COLO668 (cell line): Measurements from ENCODE around the gene HBG1.

Experiments
- DNase-seq: peaks from one replicate; lab custom pipeline; 2025; ENCODE audit not compliant: unreplicated experiment; lab: John Stamatoyannopoulos, UW

HBG1 gene

DNA sequence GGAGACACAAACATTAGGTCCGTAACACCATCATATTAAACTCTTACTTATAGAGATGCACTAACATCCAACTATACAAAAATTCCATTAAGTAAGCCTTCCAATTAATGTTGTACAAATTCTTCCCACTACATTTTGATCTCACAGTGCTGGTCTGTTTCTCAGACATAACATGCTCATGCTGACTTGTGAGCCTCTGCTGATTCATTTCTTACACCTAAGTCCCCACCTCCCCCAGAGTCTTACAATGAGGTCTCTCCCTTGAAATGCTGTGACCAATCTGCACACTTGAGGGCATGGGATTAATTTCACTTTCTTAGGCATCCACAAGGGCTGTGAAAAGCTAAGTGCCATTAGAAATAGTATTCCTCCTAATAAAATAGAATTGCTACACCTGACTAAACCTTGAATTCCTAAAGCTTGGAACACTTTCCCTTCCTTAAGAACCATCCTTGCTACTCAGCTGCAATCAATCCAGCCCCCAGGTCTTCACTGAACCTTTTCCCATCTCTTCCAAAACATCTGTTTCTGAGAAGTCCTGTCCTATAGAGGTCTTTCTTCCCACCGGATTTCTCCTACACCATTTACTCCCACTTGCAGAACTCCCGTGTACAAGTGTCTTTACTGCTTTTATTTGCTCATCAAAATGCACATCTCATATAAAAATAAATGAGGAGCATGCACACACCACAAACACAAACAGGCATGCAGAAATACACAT, 2.0 kb downstream of the HBG1 start:
- no peak for DNase-seq

GRCh38 chr11:5246772-5247471, 2.7 kb downstream of the HBG1 start:
- no peak for DNase-seq

DNA sequence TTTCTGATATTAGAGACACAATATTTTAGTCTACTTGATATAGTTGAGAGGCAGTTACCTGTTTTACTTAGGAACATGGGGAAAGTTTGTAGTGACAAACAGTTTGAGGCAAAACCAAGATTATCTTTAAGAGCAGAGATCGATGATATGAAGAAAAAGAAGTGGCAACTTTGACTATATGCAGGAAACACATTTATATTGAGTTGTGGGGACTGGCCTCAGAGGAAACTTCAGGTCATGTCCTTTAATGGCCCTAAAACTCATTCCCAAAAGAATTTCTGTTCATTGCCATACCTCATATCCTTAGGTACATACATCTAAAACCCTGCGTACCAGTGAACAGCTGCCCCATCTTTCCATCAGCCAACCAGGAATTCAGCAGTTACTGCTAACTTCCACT, 4.5 kb downstream of the HBG1 start:
- no peak for DNase-seq

- no peak for DNase-seq
Observed at GRCh38 chr11:5243816-5244180, 5.9 kb downstream of the HBG1 start.

DNA sequence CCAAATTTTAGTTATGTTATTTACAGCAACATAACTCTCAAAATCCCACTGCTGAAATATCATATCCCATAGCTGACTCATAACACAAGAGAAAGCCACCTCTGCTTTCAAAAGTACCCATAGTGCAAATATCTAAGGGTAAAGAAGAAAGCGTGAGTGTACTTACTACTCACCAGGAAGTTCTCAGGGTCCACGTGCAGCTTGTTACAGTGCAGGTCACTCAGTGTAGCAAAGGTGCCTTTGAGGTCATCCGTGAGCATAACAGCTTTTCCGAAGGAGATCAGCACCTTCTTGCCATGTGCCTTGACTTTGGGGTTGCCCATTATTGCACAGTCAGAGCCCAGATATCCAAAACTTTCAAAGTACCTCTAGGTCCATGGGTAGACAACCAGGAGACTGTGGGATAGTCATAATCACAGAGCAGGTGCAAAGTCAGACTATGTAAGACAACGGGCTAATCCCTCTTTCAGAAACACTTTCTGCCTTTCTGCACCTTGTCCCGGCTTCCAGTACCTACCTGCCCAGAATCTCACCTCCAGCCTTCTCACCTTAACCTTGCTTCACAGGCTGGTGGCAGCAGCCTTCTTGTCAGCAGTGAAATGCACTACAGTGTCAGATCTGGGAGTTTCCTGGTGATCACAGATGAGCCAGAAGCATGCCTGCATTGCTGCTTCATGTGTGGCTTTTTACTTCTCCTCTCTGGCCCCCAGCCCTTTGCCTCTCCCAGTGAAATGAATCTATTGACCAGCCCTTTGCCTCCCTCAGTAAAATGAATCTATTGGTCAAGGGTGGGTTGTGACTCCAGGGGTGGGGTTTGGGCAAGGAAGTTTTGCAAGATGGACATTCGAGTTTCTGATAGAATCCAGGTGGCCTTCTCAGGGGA, 6.5 kb downstream of the HBG1 start:
- no peak for DNase-seq

DNA sequence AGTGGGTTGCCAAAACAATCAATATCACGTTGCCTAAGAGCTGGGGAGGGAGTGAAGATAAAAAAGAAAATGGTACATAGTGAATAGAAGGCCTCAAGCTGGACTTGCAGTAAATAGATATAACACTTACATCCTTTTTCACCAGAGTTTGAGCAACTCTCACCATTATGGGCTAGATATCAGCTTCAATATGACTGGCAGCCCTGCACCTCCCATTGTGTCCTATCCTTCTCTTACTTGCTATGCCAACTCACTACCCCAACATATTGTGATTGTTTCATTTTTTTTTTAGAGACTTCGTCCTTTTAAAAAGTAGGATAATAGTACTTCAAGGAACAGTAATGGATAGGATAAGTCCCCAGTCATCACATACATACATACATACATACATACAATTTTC, 7.4 kb downstream of the HBG1 start:
- DNase-seq, result no peak

DNA sequence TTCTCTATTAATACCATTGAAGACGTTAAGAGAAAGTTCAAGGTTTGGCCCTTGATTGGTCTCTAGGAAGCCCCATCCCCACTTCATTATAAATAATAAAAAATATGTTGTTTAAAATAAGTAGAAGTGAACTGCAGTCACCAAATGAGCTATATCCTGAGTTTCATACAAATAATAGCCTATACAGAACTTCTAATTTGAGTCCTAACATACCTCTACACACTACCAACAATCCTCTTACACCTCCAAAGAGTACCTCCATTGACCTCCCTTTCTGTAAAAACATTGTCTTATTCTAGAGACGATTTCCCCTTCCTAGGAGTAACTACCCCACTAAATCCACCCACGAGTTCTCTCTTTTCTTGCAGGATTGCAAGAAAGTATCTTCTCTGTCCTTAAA, 8.2 kb downstream of the HBG1 start:
- DNase-seq, result no peak

GRCh38 chr11:5240458-5240857, 9.2 kb downstream of the HBG1 start:
- DNase-seq, result no peak

- DNase-seq, result no peak
Observed at GRCh38 chr11:5240056-5240455, 9.6 kb downstream of the HBG1 start.

GRCh38 chr11:5239046-5239445, 10.6 kb downstream of the HBG1 start:
- DNase-seq, result no peak

DNA sequence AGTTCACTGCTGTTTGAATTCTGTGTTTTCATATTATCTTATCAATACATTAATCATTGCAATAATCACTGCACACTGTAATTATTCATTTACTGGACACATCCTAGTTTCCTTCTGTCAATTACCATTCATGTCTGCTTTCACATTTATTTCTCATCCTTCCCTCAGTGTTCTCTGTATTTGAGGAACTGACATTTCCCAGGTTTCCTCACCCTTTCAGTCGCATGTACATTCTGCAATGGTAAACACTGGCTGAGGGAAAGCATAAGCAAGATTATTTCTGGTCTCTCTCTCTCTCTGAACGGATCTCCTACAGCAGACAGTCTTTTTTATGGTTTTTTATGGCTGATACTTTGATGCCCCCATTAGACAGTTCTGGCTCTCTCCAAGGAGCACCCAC, 11.2 kb downstream of the HBG1 start:
- DNase-seq, result no peak

DNA sequence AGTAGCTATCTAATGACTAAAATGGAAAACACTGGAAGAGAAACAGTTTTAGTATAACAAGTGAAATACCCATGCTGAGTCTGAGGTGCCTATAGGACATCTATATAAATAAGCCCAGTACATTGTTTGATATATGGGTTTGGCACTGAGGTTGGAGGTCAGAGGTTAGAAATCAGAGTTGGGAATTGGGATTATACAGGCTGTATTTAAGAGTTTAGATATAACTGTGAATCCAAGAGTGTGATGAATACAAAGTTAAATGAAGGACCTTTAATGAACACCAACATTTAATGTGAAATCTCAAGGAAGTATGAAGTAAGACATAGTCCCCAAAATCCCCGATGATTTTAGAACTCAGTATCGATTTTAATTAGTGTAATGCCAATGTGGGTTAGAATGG, 12.2 kb downstream of the HBG1 start:
- DNase-seq, result no peak

GRCh38 chr11:5235364-5236095, 14.1 kb downstream of the HBG1 start:
- no peak for DNase-seq

DNA sequence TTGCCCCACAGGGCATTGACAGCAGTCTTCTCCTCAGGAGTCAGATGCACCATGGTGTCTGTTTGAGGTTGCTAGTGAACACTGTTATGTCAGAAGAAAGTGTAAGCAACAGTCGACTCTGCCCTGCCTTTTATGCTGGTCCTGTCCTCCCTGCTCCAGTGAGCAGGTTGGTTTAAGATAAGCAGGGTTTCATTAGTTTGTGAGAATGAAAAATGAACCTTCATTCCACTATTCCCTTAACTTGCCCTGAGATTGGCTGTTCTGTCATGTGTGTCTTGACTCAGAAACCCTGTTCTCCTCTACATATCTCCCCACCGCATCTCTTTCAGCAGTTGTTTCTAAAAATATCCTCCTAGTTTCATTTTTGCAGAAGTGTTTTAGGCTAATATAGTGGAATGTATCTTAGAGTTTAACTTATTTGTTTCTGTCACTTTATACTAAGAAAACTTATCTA, 15.2 kb downstream of the HBG1 start, which contains the start of gene HBD:
Gene HBD (minus strand): TSS at position 103 of the 454 bp plus-strand sequence. CDS start 50 bp downstream, at position 53.
- no peak for DNase-seq

GRCh38 chr11:5233307-5233706, 16.4 kb downstream of the HBG1 start:
- no peak for DNase-seq

DNA sequence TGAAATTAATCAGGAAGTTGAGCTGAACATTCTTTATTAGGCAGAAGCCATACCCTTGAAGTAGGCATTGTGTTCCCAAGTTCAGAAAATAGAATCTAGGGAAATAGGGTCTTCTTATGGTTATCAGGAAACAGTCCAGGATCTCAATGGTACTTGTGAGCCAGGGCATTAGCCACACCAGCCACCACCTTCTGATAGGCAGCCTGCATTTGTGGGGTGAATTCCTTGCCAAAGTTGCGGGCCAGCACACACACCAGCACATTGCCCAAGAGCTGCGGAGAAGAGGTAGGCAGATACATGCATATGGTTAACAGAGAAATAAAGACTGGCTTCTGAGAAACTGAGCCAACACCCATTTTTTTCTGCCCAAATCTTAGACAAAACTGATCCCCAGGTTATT, 16.8 kb downstream of the HBG1 start:
- no peak for DNase-seq

- no peak for DNase-seq
Observed at GRCh38 chr11:5232176-5232575, 17.5 kb downstream of the HBG1 start.

- DNase-seq, result no peak
Observed at GRCh38 chr11:5231111-5231510, 18.5 kb downstream of the HBG1 start.

GRCh38 chr11:5230266-5230665, 19.4 kb downstream of the HBG1 start:
- DNase-seq, result no peak

DNA sequence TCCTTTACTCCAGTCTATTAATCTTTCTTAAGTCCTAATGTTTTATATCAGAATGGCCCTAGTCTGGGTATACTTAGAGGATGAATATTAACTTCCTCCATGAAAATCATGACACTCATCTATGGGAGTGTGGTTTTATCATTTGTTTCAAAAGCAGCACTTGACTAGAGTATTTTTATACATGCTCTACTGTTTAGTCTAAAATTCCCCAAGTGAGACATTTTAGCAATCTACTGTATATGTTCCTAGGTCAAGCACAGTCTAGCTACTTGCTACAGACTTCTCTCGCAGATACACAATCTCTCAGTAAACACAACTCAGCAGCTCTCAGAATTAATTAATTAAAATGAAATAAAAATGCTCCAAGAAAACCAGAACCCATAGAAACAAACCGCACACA, 19.9 kb downstream of the HBG1 start:
- DNase-seq, result no peak

DNA sequence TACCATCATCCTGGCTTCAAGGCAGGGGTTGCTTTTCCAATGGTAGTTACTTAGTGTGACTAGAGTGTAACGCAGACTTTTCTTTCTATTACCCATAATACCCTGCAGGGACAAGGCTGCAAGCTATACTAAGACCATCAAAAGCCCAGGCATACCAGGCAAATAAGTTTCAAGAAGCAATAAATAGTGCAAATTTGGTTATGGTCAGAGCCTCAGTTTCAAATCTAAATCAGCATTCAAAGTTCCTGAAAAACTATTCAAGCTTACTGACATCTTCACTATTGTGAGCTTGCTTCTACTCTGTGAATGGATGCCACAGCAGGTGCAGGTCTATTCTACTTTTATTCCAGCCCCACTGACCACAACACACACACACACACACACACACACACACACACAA, 20.3 kb downstream of the HBG1 start:
- DNase-seq, result no peak
